ENCODE measurements around the gene C1QTNF9B. TPM values are rescaled to one million over a fixed set of nuclear protein-coding genes. Genes with fewer than 3 reads are reported as not detected.
"Not testable (repeated sequence)": the region's sequence is repeated elsewhere in the genome, so short reads cannot be mapped to it uniquely, and the experiment has no call there.

C1QTNF9B gene
- total RNA-seq = not detected in 2 replicates

- DNase-seq (ENCODE audit: low read depth, low spot score) = not testable (repeated sequence)
Observed at GRCh38 chr13:23897452-23897919, at the start of gene C1QTNF9B. Gene C1QTNF9B, minus strand, starts transcription at chr13:23897502.

DNA sequence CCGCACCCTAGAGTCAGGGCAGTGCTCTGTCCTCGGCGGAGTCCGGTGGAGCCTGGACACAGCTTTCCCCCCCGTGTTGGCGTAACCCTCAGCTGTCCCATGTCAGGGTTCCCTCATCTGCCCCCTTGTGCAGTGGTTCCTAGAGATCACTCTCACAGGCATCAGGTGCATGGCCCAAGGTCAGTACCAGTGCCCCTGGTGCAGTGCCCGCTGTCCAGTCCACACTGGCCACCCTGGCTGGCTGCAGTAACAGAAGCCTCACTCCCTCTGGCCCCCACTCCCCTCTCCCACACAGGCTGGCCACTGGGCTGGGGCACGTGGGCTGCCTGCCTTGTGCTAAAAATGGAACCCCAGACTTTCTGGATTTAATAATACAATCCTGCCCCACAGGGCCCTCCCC lies 49.6 kb upstream of the C1QTNF9B start:
- DNase-seq (ENCODE audit: low read depth, low spot score) = no peak

GRCh38 chr13:23946067-23946466 lies 48.8 kb upstream of the C1QTNF9B start:
- DNase-seq (ENCODE audit: low read depth, low spot score) = no peak

- DNase-seq (ENCODE audit: low read depth, low spot score) = no peak
Observed at GRCh38 chr13:23945612-23946011, 48.3 kb upstream of the C1QTNF9B start.

DNA sequence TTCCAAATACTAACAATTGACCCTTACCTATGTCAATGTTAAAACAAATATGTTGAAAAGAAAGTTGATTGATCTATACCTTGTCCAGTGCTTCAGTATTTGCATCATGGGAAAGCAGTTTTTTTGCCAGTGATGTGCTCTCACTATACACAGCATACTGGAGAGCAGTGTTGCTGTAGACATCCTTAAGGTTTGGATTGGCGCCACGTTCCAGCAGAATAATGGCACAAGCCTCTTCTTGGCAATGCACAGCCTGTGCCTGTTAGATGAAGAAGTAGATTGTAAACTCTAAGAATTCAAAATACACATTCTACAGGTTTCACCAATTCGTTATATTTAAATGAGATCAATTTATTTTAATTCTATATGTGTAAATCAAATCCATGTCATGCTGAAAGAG lies 43.9 kb upstream of the C1QTNF9B start:
- DNase-seq (ENCODE audit: low read depth, low spot score) = no peak

DNA sequence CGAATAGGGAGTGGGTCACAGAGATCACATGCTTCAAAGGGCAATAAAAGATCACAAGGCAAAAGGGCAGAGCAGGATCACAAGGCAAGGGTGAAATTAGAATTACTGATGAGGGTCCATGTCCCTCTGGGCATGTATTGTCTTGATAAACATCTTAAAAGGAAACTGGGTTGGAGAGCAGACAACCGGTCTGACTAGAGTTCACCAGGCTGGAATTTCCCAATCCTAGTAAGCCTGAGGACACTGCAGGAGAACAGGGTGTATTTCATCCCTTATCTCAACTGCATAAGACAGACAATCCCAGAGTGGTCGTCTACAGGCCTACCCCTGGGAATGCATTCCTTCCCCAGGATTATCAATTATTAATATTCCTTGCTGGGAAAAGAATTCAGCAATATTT lies 42.4 kb upstream of the C1QTNF9B start:
- DNase-seq (ENCODE audit: low read depth, low spot score) = not testable (repeated sequence)

DNA sequence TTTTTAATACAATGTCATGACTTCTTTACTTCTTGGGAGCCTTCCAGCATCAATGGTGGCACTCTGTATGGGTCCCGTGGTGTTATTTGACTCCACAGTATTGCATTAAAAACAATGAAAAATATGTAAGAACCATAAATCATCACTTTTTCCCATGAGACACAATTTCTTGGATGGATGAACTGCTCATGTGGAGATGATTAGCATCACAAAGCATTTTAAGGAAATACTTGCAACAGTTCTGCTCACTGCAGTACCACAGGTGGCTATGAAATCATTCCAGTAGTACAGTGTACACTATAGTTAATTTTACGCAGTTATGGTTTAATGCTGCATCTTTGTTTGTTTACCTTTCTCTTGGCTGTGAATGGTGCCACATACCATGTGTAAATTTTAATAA lies 37.2 kb upstream of the C1QTNF9B start:
- no peak for DNase-seq (ENCODE audit: low read depth, low spot score)

- peak; percentile 8 for DNase-seq (ENCODE audit: low read depth, low spot score)
Observed at GRCh38 chr13:23928985-23929384, 31.7 kb upstream of the C1QTNF9B start.

GRCh38 chr13:23923031-23923430 lies 25.7 kb upstream of the C1QTNF9B start:
- no peak for DNase-seq (ENCODE audit: low read depth, low spot score)

DNA sequence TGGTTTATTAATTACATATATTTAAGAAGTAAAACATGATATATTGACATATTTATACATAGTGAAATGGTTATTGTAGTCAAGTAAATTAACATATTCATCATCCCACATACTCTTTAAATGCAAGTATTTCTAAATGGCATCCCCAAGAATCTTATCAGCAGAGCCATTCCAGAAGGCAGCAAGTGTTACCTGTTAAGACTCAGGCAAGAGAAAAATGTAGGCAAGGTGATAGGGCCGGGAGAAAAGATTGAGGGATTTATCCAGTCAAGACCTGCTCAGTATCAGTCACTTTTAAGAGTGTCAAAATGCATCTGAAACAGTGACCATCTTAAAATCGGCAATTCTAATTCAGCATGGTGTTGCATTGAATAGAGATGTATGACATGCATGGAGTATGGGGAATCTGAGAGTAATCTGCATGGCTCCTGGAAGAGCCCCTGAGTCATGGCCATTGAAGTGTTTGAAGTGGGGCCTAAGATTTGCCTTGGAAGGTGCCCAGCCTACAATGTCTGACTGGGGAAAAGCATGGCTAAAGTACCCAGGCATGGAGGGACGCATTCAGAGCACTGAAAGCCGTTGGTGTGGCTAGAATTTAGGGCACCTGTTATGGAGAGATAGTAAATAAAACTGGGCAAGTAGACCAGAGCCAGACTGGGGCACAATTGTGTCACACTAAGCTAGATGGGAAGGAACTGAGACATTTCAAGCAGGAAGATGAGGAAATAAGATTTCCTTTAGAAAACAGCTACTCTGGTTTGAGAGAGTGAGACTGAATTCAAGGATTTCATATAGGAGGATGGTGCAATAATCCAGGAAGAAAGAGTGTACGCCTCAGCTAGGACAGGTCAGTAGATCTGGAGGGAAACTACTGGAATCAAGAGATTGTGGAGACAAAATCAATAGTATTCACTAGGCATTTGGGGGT lies 25.0 kb upstream of the C1QTNF9B start:
- DNase-seq (ENCODE audit: low read depth, low spot score) = no peak

GRCh38 chr13:23921451-23921888 lies 24.2 kb upstream of the C1QTNF9B start:
- DNase-seq (ENCODE audit: low read depth, low spot score) = no peak

GRCh38 chr13:23919006-23919405 lies 21.7 kb upstream of the C1QTNF9B start:
- DNase-seq (ENCODE audit: low read depth, low spot score) = no peak

GRCh38 chr13:23918208-23918607 lies 20.9 kb upstream of the C1QTNF9B start:
- DNase-seq (ENCODE audit: low read depth, low spot score) = no peak

DNA sequence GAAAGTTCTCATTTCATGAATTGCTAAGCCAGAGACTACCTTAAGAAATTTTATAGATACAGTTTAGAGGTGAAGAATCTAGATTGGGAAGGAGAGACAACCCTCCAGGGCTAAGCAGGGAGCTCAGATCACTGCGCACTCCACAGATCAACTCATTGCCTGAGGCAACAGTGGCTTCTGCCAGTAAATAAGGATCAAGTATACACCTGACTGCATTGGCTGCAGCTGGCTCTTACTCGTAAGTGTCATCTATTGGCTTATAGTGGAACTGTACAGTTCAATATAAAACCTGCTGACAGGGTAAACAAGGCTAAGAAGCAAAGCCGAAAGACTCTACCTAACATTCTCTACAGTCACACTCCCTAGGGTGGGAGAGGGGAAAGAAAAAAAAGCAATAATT lies 18.0 kb upstream of the C1QTNF9B start:
- DNase-seq (ENCODE audit: low read depth, low spot score) = no peak

- no peak for DNase-seq (ENCODE audit: low read depth, low spot score)
Observed at GRCh38 chr13:23912469-23912868, 15.2 kb upstream of the C1QTNF9B start.

DNA sequence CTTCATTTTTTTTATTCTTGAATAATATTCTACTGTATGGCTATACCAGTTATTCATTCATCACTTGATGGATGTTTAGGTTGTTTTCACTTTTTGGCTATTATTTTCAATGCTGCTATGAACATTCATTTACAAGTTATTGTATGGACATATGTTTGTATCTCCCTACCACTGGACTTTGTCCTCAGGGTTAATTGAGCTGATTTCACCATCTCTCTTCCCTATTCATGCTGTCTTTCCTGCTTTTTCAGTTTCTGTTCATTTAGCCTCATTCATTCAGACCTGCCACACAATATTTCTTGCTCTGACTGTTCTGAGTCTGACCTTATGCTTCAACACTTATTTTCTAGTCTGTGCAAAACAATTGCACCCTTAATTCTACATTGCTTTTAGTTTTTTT lies 12.3 kb upstream of the C1QTNF9B start:
- DNase-seq (ENCODE audit: low read depth, low spot score) = no peak

- no peak for DNase-seq (ENCODE audit: low read depth, low spot score)
Observed at GRCh38 chr13:23905766-23906165, 8.5 kb upstream of the C1QTNF9B start.

GRCh38 chr13:23903906-23904280 lies 6.6 kb upstream of the C1QTNF9B start:
- DNase-seq (ENCODE audit: low read depth, low spot score) = no peak

DNA sequence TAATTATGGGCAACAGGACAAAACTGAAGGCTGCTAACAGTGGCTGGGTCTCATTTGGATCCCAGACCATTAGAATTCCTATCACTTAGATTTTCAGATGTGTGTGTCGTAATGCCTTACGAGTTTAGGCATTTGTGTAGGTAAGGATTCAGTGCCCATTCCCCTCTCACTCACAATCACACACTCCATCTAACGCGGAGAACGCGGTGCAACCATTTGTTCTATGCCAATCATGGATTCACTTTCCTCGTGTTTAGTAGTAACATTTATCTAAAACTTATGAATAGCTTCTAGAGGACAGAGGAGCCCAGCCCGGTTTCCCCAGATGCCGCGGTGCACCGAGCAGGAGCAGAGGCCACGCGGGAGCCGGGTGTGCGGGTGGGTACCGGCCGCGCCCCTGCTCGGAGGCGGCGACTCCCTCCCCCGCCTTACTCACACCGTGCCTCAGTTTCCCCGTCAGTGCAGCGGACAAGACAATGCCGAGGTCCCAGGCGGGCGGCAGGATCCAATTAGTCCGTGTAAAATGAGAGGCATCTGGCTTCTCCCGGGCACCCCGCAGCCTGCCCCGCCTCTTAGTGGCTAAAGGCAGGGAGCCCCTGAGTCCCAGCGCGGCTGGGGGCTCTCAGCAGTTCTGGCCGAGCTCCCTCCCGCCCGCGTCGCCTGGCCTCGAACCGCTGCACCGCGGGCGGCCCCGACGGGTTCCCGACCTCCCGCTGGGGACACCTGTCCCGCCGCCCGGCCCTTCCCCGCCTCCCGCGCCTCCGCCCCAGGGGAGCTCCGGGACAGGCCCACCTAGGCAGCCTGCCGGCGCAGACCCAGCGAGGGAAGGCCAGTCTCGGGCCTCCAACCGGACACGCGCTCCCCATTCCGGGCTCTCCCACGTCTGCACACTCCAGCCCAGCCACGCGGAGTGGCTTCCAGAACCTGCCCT lies 5.9 kb upstream of the C1QTNF9B start:
- no peak for DNase-seq (ENCODE audit: low read depth, low spot score)

GRCh38 chr13:23901365-23901764 lies 4.1 kb upstream of the C1QTNF9B start:
- no peak for DNase-seq (ENCODE audit: low read depth, low spot score)

GRCh38 chr13:23899555-23899954 lies 2.3 kb upstream of the C1QTNF9B start:
- no peak for DNase-seq (ENCODE audit: low read depth, low spot score)

- no peak for DNase-seq (ENCODE audit: low read depth, low spot score)
Observed at GRCh38 chr13:23898101-23898500, 799 bp upstream of the C1QTNF9B start.

Measured in pulmonary artery endothelial cell (primary cell).